Epithelial cell of proximal tubule (primary cell): ENCODE measurements around the gene ARHGEF4. TPM values are rescaled to one million over a fixed set of nuclear protein-coding genes. Genes with fewer than 3 reads are reported as not detected.

Experiments
- DNase-seq: peaks from one replicate; pipeline ENCODE4 v3.0.0-alpha.2; 2011; ENCODE audit warnings: low read depth
- H3K4me3 ChIP-seq: 2 replicates; pipeline ENCODE4 v1.5.1; 2011; ENCODE audit warnings: low read depth, mild to moderate bottlenecking, low read length
- CTCF ChIP-seq: conservative IDR thresholded peaks from 2 replicates; pipeline ENCODE4 v1.5.1; 2012; ENCODE audit warnings: low read depth, mild to moderate bottlenecking, low read length
- total RNA-seq: library from RNA; depleted of rRNA; stranded (reverse); fragments of >200 nt; gene quantifications from 2 replicates; pipeline ENCODE4 v1.2.3, GENCODE V29; 2015

Gene ARHGEF4
- total RNA-seq, 1 donor from 2014 or later = 2.1 TPM

GRCh38 chr2:130823171-130823885, 13.4 kb upstream of the ARHGEF4 start:
- H3K4me3 ChIP-seq = no peak overlapping the region
- no peak for DNase-seq
- no peak for TF ChIP-seq CTCF

GRCh38 chr2:130823886-130824491, 12.7 kb upstream of the ARHGEF4 start:
- H3K4me3 ChIP-seq = no peak overlapping the region
- TF ChIP-seq CTCF = no peak
- no peak for DNase-seq

GRCh38 chr2:130824492-130825061, 12.1 kb upstream of the ARHGEF4 start:
- DNase-seq = peak; percentile 89

GRCh38 chr2:130825231-130825965, 11.3 kb upstream of the ARHGEF4 start:
- no peak for DNase-seq
- H3K4me3 ChIP-seq = no peak overlapping the region
- TF ChIP-seq CTCF = no peak

More at GRCh38 chr2:130824492-130825061, 12.1 kb upstream of the ARHGEF4 start:
- TF ChIP-seq CTCF = no peak
- H3K4me3 ChIP-seq = no peak overlapping the region

- no peak for TF ChIP-seq CTCF
Observed at GRCh38 chr2:130825966-130826253, 10.8 kb upstream of the ARHGEF4 start.

GRCh38 chr2:130826419-130826818, 10.3 kb upstream of the ARHGEF4 start:
- no peak overlapping the region for H3K4me3 ChIP-seq
- TF ChIP-seq CTCF = no peak
- DNase-seq = no peak

More at GRCh38 chr2:130825966-130826253, 10.8 kb upstream of the ARHGEF4 start:
- no peak overlapping the region for H3K4me3 ChIP-seq
- no peak for DNase-seq
